A673 (cell line): ENCODE results near the gene UBA1.

ENCODE experiments used
- EZH2 ChIP-seq: fragments of 200-600 bp; sonication (generic); IDR thresholded peaks from 2 replicates; pipeline ENCODE4 v1.6.1; 2017; ENCODE audit warnings: borderline replicate concordance, low read depth, mild to moderate bottlenecking, mixed read lengths, antibody characterized with exemption, low read length; ENCODE audit not compliant: poor library complexity, severe bottlenecking
- TF ChIP-seq, protein P1 (sequence below): fragments of 300-800, 200-600 bp; sonication (generic); conservative IDR thresholded peaks from 2 replicates; pipeline ENCODE4 v1.5.1; 2017; ENCODE audit warnings: low read depth, mild to moderate bottlenecking, antibody characterized with exemption, low read length, moderate library complexity, mixed read lengths

DNA sequence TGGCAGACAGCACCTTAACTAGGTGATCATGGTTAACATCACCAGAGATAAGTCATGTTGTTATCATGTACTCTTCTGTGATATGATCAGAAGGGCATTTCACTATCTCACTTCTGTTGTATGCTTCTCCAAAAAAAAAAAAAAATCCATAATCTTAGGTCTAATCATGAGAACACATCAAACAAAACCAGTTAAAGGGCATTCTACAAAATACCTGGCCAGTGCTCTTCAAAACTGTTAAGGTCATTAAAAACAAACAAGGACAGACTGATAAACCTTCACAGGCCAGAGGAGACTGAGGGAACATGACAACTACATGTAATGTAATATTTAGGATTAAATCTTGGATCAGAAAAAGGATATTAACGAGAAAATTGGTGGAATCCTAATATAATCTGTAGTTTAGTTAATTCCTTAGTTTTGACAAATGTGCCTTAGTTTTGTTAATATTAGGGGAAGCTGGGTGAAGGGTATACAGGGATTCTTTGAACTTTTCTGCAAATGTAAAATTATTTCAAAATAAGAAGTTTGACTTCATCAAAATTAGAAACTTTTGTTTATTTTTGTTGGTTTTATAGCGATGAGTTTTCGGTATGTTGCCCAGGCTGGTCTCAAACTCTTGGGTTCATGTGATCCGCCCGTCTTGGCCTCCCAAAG is 30.6 kb upstream of the UBA1 start:
- TF ChIP-seq EZH2: no peak
- TF ChIP-seq, protein P1, sequence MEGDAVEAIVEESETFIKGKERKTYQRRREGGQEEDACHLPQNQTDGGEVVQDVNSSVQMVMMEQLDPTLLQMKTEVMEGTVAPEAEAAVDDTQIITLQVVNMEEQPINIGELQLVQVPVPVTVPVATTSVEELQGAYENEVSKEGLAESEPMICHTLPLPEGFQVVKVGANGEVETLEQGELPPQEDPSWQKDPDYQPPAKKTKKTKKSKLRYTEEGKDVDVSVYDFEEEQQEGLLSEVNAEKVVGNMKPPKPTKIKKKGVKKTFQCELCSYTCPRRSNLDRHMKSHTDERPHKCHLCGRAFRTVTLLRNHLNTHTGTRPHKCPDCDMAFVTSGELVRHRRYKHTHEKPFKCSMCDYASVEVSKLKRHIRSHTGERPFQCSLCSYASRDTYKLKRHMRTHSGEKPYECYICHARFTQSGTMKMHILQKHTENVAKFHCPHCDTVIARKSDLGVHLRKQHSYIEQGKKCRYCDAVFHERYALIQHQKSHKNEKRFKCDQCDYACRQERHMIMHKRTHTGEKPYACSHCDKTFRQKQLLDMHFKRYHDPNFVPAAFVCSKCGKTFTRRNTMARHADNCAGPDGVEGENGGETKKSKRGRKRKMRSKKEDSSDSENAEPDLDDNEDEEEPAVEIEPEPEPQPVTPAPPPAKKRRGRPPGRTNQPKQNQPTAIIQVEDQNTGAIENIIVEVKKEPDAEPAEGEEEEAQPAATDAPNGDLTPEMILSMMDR: no peak
